GM12878 (cell line): ENCODE data around the gene ANKS1A.

Experiments
- BRCA1 ChIP-seq: IDR thresholded peaks from 2 replicates; pipeline ENCODE4 v1.6.1; 2011; ENCODE audit warnings: low read depth, low read length, improper control_type of control experiment
- CHD2 ChIP-seq: IDR thresholded peaks from 2 replicates; pipeline ENCODE4 v1.6.1; 2011; ENCODE audit warnings: low read depth, low read length, improper control_type of control experiment, borderline replicate concordance
- FOXM1 ChIP-seq: IDR thresholded peaks from 2 replicates; pipeline ENCODE4 v1.6.1; 2012; ENCODE audit warnings: low read depth, mild to moderate bottlenecking, inconsistent platforms, low read length, moderate library complexity
- MYC ChIP-seq: IDR thresholded peaks from 2 replicates; pipeline ENCODE4 v1.6.1; 2011; ENCODE audit warnings: mild to moderate bottlenecking, low read length, moderate library complexity, inconsistent platforms; ENCODE audit not compliant: insufficient read depth, insufficient replicate concordance, insufficient read length, severe bottlenecking
- POU2F2 ChIP-seq: IDR thresholded peaks from 3 replicates; pipeline ENCODE4 v1.6.1; 2011; ENCODE audit warnings: low read depth, mild to moderate bottlenecking, low read length, borderline replicate concordance
- SIN3A ChIP-seq: IDR thresholded peaks from 2 replicates; pipeline ENCODE4 v1.6.1; 2012; ENCODE audit warnings: low read depth, low read length, improper control_type of control experiment
- TAF1 ChIP-seq: IDR thresholded peaks from 2 replicates; pipeline ENCODE4 v1.6.1; 2011; ENCODE audit warnings: mild to moderate bottlenecking, low read depth, low read length, borderline replicate concordance
- TCF7 ChIP-seq: IDR thresholded peaks from 2 replicates; pipeline ENCODE4 v1.6.1; 2014; ENCODE audit warnings: antibody characterized with exemption, borderline replicate concordance
- ZNF207 ChIP-seq: fragments of 450-650 bp; IDR thresholded peaks from 2 replicates; pipeline ENCODE4 v1.6.1; 2014; ENCODE audit warnings: antibody characterized with exemption, mild to moderate bottlenecking, borderline replicate concordance
- TF ChIP-seq, protein P1 (sequence below), 3 experiments: IDR thresholded peaks in 2 of 3; conservative IDR thresholded peaks in 1 of 3; 2 replicates each; pipeline ENCODE4 v1.5.1; 2011; ENCODE audit warnings: low read depth in 3 of 3, low read length in 3 of 3, mild to moderate bottlenecking in 3 of 3, control low read depth in 2 of 3, moderate library complexity in 2 of 3, inconsistent platforms in 1 of 3, mixed read lengths in 1 of 3; ENCODE audit not compliant: control insufficient read depth in 2 of 3, insufficient read depth in 1 of 3; ENCODE audit errors: extremely low read depth in 1 of 3
- TF ChIP-seq, protein P2 (sequence below): fragments of 450-650 bp; IDR thresholded peaks from 2 replicates; pipeline ENCODE4 v1.6.1; 2017; ENCODE audit warnings: antibody characterized with exemption, mild to moderate bottlenecking, moderate library complexity
- TF ChIP-seq, protein P3 (sequence below): IDR thresholded peaks from 2 replicates; pipeline ENCODE4 v1.6.1; 2011; ENCODE audit warnings: mild to moderate bottlenecking, low read depth, low read length, moderate library complexity; ENCODE audit not compliant: insufficient replicate concordance
- TF ChIP-seq, protein P4 (sequence below): IDR thresholded peaks from 2 replicates; pipeline ENCODE4 v1.6.1; 2011; ENCODE audit warnings: borderline replicate concordance, low read depth, mild to moderate bottlenecking, moderate library complexity, mixed read lengths, low read length; ENCODE audit not compliant: insufficient read depth; ENCODE audit errors: extremely low read length
- TF ChIP-seq, protein P5 (sequence below): fragments of 450-650 bp; IDR thresholded peaks from 2 replicates; pipeline ENCODE4 v1.6.1; 2018; ENCODE audit warnings: borderline replicate concordance, mild to moderate bottlenecking; ENCODE audit not compliant: partially characterized antibody

DNA sequence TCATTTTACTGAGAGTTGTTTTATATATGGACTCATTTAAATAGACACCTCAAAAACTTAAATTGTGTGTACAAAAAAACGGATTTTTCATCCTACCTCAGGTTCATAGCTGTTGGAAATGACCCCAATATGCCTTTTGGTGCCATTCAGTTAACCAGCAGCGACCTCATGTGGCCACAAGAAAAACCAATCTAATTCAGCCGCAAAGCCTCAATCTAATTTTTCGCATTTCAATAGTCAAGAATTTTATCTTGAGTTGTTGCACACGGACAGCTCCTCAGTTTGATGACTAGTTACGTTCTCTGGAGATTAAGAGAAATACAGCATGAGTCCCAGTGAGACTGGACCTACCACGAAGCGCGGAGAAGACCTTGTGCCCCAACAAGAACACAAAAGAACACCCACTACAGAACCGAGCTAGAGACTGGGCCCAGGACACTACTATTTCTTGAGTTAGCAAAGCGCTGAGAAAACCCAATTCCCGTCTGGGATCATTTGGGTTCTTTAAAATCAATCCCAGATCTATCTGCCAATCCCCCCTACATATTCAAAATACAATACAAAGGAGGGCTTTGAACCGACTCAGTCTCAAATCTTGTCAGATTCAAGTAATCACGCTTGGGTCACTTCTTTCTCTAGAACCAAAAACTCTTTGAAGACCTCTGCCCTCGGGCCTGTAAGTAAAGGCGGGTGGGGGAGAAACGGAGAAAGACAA, 251.0 kb downstream of the ANKS1A start:
- TF ChIP-seq SIN3A, result no peak
- no peak for TF ChIP-seq POU2F2
- TF ChIP-seq, protein P1, sequence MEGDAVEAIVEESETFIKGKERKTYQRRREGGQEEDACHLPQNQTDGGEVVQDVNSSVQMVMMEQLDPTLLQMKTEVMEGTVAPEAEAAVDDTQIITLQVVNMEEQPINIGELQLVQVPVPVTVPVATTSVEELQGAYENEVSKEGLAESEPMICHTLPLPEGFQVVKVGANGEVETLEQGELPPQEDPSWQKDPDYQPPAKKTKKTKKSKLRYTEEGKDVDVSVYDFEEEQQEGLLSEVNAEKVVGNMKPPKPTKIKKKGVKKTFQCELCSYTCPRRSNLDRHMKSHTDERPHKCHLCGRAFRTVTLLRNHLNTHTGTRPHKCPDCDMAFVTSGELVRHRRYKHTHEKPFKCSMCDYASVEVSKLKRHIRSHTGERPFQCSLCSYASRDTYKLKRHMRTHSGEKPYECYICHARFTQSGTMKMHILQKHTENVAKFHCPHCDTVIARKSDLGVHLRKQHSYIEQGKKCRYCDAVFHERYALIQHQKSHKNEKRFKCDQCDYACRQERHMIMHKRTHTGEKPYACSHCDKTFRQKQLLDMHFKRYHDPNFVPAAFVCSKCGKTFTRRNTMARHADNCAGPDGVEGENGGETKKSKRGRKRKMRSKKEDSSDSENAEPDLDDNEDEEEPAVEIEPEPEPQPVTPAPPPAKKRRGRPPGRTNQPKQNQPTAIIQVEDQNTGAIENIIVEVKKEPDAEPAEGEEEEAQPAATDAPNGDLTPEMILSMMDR (IDR thresholded peaks at IDR 0.05 in 2 of 3, conservative IDR thresholded peaks at IDR 0.05 in 1 of 3; ENCODE audit: control insufficient read depth in 2 of 3, extremely low read depth in 1 of 3, insufficient read depth in 1 of 3, low read depth in 3 of 3, low read length in 3 of 3), result peak; percentile 68 to 89 (median 77)
- TF ChIP-seq, protein P2, sequence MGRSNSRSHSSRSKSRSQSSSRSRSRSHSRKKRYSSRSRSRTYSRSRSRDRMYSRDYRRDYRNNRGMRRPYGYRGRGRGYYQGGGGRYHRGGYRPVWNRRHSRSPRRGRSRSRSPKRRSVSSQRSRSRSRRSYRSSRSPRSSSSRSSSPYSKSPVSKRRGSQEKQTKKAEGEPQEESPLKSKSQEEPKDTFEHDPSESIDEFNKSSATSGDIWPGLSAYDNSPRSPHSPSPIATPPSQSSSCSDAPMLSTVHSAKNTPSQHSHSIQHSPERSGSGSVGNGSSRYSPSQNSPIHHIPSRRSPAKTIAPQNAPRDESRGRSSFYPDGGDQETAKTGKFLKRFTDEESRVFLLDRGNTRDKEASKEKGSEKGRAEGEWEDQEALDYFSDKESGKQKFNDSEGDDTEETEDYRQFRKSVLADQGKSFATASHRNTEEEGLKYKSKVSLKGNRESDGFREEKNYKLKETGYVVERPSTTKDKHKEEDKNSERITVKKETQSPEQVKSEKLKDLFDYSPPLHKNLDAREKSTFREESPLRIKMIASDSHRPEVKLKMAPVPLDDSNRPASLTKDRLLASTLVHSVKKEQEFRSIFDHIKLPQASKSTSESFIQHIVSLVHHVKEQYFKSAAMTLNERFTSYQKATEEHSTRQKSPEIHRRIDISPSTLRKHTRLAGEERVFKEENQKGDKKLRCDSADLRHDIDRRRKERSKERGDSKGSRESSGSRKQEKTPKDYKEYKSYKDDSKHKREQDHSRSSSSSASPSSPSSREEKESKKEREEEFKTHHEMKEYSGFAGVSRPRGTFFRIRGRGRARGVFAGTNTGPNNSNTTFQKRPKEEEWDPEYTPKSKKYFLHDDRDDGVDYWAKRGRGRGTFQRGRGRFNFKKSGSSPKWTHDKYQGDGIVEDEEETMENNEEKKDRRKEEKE, result no peak
- TF ChIP-seq, protein P3, sequence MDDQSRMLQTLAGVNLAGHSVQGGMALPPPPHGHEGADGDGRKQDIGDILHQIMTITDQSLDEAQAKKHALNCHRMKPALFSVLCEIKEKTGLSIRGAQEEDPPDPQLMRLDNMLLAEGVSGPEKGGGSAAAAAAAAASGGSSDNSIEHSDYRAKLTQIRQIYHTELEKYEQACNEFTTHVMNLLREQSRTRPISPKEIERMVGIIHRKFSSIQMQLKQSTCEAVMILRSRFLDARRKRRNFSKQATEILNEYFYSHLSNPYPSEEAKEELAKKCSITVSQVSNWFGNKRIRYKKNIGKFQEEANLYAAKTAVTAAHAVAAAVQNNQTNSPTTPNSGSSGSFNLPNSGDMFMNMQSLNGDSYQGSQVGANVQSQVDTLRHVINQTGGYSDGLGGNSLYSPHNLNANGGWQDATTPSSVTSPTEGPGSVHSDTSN, result no peak
- TF ChIP-seq, protein P4, sequence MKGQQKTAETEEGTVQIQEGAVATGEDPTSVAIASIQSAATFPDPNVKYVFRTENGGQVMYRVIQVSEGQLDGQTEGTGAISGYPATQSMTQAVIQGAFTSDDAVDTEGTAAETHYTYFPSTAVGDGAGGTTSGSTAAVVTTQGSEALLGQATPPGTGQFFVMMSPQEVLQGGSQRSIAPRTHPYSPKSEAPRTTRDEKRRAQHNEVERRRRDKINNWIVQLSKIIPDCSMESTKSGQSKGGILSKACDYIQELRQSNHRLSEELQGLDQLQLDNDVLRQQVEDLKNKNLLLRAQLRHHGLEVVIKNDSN, result no peak
- no peak for TF ChIP-seq TAF1
- TF ChIP-seq CHD2, result no peak
- no peak for TF ChIP-seq MYC
- TF ChIP-seq FOXM1, result peak; percentile 62; the same call in 1 of the 2 replicates
- TF ChIP-seq BRCA1, result no peak
- no peak for TF ChIP-seq TCF7
- no peak for TF ChIP-seq ZNF207
- TF ChIP-seq, protein P5, sequence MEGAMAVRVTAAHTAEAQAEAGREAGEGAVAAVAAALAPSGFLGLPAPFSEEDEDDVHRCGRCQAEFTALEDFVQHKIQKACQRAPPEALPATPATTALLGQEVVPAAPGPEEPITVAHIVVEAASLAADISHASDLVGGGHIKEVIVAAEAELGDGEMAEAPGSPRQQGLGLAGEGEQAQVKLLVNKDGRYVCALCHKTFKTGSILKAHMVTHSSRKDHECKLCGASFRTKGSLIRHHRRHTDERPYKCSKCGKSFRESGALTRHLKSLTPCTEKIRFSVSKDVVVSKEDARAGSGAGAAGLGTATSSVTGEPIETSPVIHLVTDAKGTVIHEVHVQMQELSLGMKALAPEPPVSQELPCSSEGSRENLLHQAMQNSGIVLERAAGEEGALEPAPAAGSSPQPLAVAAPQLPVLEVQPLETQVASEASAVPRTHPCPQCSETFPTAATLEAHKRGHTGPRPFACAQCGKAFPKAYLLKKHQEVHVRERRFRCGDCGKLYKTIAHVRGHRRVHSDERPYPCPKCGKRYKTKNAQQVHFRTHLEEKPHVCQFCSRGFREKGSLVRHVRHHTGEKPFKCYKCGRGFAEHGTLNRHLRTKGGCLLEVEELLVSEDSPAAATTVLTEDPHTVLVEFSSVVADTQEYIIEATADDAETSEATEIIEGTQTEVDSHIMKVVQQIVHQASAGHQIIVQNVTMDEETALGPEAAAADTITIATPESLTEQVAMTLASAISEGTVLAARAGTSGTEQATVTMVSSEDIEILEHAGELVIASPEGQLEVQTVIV, result no peak
